Activated T-helper 1 cell treated with anti-CD3 and anti-CD28 coated beads, Interleukin-12 subunit alpha, Interleukin-12 subunit beta, Interleukin-2, Interleukin-4 antibody, amounts not matched to agents 30 ng/mL and 10 ng/mL and 1 ng/mL, durations not matched to agents 14 hours and 24 hours and 36 hours (primary cell): ENCODE data around the gene CLIP4. TPM values are rescaled to one million over a fixed set of nuclear protein-coding genes. Genes with fewer than 3 reads are reported as not detected.

Experiments
- total RNA-seq: library from RNA; stranded (reverse); gene quantifications from 2 replicates; pipeline ENCODE4 v1.2.3, GENCODE V29; 2022

The CLIP4 gene
- total RNA-seq, 1 donor from 2014 or later, result 25.8 TPM

Other genes starting within 250 kb of the CLIP4 start
- 18.4 and 21.4 TPM in 2 replicates for gene TRMT61B, start 245.1 kb upstream of the CLIP4 start, total RNA-seq
- 188 and 190 TPM in 2 replicates for gene WDR43, start 220.7 kb upstream of the CLIP4 start, total RNA-seq
- gene TOGARAM2, start 134.1 kb upstream of the CLIP4 start, total RNA-seq, result 5.8 and 6.0 TPM in 2 replicates
- gene PCARE, start 40.9 kb upstream of the CLIP4 start, total RNA-seq, result not detected in 2 replicates